HG02610 (cell line): ENCODE results near the gene CFAP46.

ENCODE experiments used
- ATAC-seq: cut with Tn5 transposase; IDR thresholded peaks from one replicate; pipeline ENCODE4 v1.9.1; 2021; ENCODE audit warnings: mild to moderate bottlenecking, moderate library complexity; ENCODE audit not compliant: unreplicated experiment

Gene CFAP46

GRCh38 chr10:132918617-132919373 lies 23.6 kb downstream of the CFAP46 start:
- no peak for ATAC-seq

- no peak for ATAC-seq
Observed at GRCh38 chr10:132918264-132918616, 24.1 kb downstream of the CFAP46 start.

GRCh38 chr10:132916956-132917666 lies 25.3 kb downstream of the CFAP46 start:
- no peak for ATAC-seq

- no peak for ATAC-seq
Observed at GRCh38 chr10:132916421-132916841, 25.9 kb downstream of the CFAP46 start.

GRCh38 chr10:132915411-132915810 lies 27.0 kb downstream of the CFAP46 start:
- no peak for ATAC-seq

GRCh38 chr10:132914732-132915131 lies 27.6 kb downstream of the CFAP46 start:
- ATAC-seq: no peak

- ATAC-seq: no peak
Observed at GRCh38 chr10:132913559-132914115, 28.7 kb downstream of the CFAP46 start.

GRCh38 chr10:132912713-132913558 lies 29.4 kb downstream of the CFAP46 start:
- no peak for ATAC-seq

GRCh38 chr10:132912225-132912712 lies 30.1 kb downstream of the CFAP46 start:
- no peak for ATAC-seq

- ATAC-seq: no peak
Observed at GRCh38 chr10:132911786-132912097, 30.6 kb downstream of the CFAP46 start.

GRCh38 chr10:132910901-132911785 lies 31.2 kb downstream of the CFAP46 start:
- ATAC-seq: no peak

GRCh38 chr10:132910186-132910880 lies 32.0 kb downstream of the CFAP46 start:
- ATAC-seq: no peak

GRCh38 chr10:132909491-132910071 lies 32.8 kb downstream of the CFAP46 start:
- ATAC-seq: no peak

- no peak for ATAC-seq
Observed at GRCh38 chr10:132908621-132909295, 33.6 kb downstream of the CFAP46 start.

GRCh38 chr10:132907821-132908620 lies 34.3 kb downstream of the CFAP46 start:
- no peak for ATAC-seq

GRCh38 chr10:132906836-132907235 lies 35.5 kb downstream of the CFAP46 start:
- ATAC-seq: no peak

GRCh38 chr10:132906106-132906505 lies 36.3 kb downstream of the CFAP46 start:
- no peak for ATAC-seq

GRCh38 chr10:132905661-132906060 lies 36.7 kb downstream of the CFAP46 start:
- ATAC-seq: no peak
